ENCODE measurements around the gene ADI1. TPM values are rescaled to one million over a fixed set of nuclear protein-coding genes. Genes with fewer than 3 reads are reported as not detected.

The ADI1 gene
- total and polyA plus RNA-seq, 12 donors, result 50.0 to 160 (median 103) TPM

GRCh38 chr2:3491716-3492474 is 27.4 kb downstream of the ADI1 start:
- intact Hi-C loops (cut with DNase I), result no loop called here
- no peak for TF ChIP-seq POLR2A (IDR thresholded peaks at IDR 0.05)
- TF ChIP-seq CTCF (IDR thresholded peaks at IDR 0.05), result no peak
- Histone ChIP-seq H3K9me3 (replicated peaks in 1 of 3) (no peaks in the 10 kb centered on the region), H3K27me3 (no peaks in the 10 kb centered on the region), H3K4me1 (replicated peaks in 1 of 2) (peaks cover 0 to 9% of the 10 kb centered on the region in 2 donors), H3K36me3 (replicated peaks in 1 of 2) (peaks cover 0 to under 1% of the 10 kb centered on the region in 2 donors), H3K4me3 (no peak overlapping the region), H3K27ac (peak overlapping the region in 1 of 5 donors; percentile 79)
- WGBS, 4 donors, result 91 to 96% (median 95%) methylated on average over 5 to 17 of the region's 17 CpGs
- DNase-seq, result peak in 1 of 7 donors; percentile 49

GRCh38 chr2:3491306-3491705 is 28.0 kb downstream of the ADI1 start:
- DNase-seq, result peak in 1 of 7 donors; percentile 45
- intact Hi-C loops (cut with DNase I), result no loop called here
- 54 to 70% (median 60%) methylated on average over 6 of the region's 6 CpGs for WGBS, 4 donors
- Histone ChIP-seq H3K36me3 (replicated peaks in 1 of 2) (no peaks in the 10 kb centered on the region), H3K27me3 (no peaks in the 10 kb centered on the region), H3K9me3 (replicated peaks in 1 of 3) (no peaks in the 10 kb centered on the region), H3K4me1 (replicated peaks in 1 of 2) (peaks cover 0 to 9% of the 10 kb centered on the region in 2 donors), H3K27ac (no peak overlapping the region), H3K4me3 (no peak overlapping the region)
- TF ChIP-seq CTCF (IDR thresholded peaks at IDR 0.05) (no peak), POLR2A (IDR thresholded peaks at IDR 0.05) (no peak)

GRCh38 chr2:3490191-3491170 is 28.9 kb downstream of the ADI1 start:
- no peaks in the 10 kb centered on the region for H3K36me3 ChIP-seq (replicated peaks in 1 of 2)
- H3K4me3 ChIP-seq, result no peak overlapping the region
- peaks cover 0 to 9% of the 10 kb centered on the region in 2 donors for H3K4me1 ChIP-seq (replicated peaks in 1 of 2)
- H3K27ac ChIP-seq, result no peak overlapping the region
- TF ChIP-seq POLR2A (IDR thresholded peaks at IDR 0.05) (no peak), CTCF (IDR thresholded peaks at IDR 0.05) (no peak)
- peak in 2 of 7 donors; percentile 14 to 46 for DNase-seq
- 75 to 83% (median 82%) methylated on average over 25 to 27 of the region's 27 CpGs for WGBS, 4 donors
- no peaks in the 10 kb centered on the region for H3K27me3 ChIP-seq
- intact Hi-C loops (cut with DNase I), result no loop called here
- no peaks in the 10 kb centered on the region for H3K9me3 ChIP-seq (replicated peaks in 1 of 3)

DNA sequence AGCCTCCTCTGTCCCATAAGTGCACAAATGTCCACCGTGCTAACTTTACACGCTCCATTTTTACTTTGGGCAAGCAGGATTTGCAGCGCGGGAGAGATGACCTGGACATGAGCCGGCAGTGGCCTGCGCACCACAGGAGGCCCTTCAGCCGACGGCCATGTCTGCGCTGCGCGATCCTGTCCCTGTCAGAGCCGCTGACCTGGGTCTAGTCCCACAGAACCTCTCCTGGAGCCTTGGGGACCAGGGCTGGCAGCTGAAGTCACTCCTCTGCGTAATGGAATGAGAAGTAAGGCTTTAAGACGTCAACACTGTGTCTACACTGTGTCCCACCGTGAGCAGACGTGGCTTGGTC is 29.6 kb downstream of the ADI1 start:
- no peaks in the 10 kb centered on the region for H3K36me3 ChIP-seq (replicated peaks in 1 of 2)
- H3K4me3 ChIP-seq, result no peak overlapping the region
- 88 to 95% (median 92%) methylated on average over 12 to 16 of the region's 16 CpGs for WGBS, 4 donors
- no peak overlapping the region for H3K27ac ChIP-seq
- DNase-seq, result peak in 2 of 7 donors; percentile 7 to 22
- H3K4me1 ChIP-seq (replicated peaks in 1 of 2), result peaks cover 0 to 9% of the 10 kb centered on the region in 2 donors
- H3K9me3 ChIP-seq (replicated peaks in 1 of 3), result no peaks in the 10 kb centered on the region
- intact Hi-C loops (cut with DNase I), result no loop called here
- no peaks in the 10 kb centered on the region for H3K27me3 ChIP-seq
- TF ChIP-seq CTCF (IDR thresholded peaks at IDR 0.05) (no peak), POLR2A (IDR thresholded peaks at IDR 0.05) (no peak)

All from adrenal gland (tissue), 12 donors.